GDM1 (cell line): Measurements from ENCODE around the gene MYBPHL.
"Not testable (repeated sequence)": the region's sequence is repeated elsewhere in the genome, so short reads cannot be mapped to it uniquely, and the experiment has no call there.

Source experiments
- DNase-seq: peaks from one replicate; lab custom pipeline; 2025; lab: John Stamatoyannopoulos, UW

Gene MYBPHL

DNA sequence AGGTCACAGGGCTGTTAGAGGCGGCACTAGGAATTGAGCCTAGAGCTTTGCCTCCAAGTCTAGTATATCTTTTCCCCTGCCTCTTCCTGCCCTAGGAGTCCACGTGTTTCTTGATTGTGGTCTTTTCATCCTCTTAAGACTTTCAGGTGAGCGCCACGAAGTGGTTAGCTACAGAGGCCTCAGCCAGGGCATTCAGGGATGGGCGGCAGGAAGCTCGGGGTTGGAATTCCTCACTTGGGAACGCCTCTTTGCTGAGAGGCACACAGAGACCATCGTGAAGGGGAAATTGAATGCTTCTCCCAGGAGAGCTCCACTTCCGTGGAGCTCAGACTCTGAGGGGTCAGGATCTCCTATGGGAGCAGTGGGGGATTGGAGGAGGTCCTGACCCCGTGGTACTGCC lies 820 bp downstream of the MYBPHL start:
- not testable (repeated sequence) for DNase-seq

DNA sequence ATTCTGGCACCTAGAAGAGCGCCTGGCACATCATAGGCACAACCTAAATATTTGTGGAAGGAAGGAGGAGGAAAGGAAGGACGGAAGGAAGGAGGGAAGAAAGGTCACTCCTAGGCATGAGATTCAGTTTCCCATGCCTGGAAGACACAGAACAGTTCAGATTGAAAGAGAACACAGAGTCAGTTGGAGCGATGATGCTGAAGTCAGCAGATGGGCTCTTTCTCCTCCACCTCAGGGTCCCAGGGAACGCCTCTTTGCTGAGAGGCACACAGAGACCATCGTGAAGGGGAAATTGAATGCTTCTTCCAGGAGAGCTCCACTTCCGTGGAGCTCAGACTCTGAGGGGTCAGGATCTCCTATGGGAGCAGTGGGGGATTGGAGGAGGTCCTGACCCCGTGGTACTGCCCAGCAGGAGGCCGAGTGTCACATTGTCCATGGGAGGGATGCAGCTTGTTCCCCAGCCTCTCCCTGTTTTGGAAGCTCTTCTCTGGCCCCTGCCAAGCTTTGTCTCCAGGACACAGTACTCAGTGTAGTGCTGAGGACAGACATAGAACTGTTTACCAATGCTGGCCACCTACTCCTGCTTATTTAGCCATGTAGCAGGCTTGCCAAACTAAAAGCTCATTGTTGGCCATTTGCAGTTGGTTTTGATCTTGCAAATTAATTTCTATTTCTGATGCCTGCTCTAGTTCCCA lies 2.4 kb downstream of the MYBPHL start:
- DNase-seq = no peak

DNA sequence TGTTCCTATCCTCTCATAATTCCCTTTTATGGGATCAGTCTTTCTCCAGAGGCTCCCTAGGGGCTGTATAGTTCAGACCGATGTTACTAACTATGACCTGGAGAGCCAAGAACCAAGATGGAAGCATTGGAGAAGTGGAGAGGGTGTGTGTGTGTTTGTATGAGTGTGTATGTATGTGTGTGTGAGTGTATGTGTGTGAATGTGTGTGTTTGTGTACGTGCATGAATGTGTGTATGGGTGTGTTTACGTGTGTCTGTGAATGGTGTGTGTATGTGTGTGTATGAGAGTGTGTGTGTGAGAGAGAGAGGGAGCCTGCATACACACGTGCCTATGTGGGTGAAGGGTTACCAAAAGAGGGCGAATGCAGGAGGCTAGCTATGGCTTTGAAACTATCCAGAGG lies 4.9 kb downstream of the MYBPHL start:
- no peak for DNase-seq

DNA sequence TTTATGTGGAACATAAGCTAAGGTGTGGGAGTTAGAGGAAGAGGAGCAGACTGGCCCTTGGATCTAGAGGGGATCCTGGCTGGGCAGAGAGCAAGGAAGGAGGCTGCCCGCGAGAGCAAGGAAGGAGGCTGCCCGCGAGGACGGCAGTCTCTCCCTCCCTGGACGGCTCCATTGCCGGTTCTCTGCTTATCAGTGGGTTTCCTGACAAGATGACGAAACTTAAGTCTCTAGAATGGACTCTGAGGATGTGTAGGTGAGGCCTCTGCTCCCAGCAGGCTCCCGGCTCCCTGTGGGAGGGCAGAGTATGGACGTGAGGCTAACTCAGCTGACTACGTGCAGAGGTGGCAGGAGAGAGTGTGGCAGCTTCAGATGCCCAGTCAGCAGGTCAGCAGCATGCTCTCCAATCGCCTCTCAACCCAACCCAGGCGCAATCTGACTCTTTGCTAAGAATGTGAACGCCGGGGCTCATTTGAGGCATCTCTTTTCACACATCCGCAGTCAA lies 6.1 kb downstream of the MYBPHL start:
- DNase-seq = no peak

DNA sequence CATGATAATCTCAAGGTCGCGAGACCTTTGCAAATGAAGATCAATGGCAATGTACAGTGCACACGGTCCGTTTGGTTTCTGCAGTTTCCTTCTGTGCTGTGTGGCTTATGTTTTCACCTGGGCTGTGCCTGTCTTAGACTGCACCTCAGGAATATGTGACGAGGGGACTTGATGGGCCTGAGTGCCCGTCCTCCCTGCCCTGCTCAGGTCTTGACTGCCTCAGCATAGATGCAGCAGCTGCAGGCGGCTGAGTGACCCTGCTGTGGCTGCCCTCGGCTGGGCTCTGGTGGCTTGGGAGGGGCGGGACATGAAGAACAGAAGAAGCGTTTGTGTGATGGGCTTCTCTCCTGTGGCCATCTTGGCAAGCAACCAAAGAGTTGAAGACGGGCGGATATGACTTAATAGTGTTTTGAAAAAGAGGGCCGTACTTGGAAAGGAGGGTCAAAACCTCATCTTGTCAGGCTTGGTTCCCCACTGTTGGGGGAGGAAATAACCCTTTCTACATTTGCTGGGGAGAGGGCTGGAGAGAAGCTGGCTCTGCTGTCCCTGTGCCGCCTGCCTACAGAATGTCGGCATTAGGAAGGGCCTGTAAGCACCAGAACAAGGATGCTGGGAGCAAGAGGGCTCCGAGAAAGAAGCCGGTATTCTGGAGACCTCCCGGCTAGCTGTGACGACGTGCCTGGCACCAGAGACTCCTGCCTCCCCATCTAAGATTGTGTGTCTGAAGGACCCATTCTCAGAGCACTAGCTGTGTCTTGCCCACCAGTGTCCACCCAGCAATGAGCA lies 7.1 kb downstream of the MYBPHL start:
- DNase-seq = no peak

DNA sequence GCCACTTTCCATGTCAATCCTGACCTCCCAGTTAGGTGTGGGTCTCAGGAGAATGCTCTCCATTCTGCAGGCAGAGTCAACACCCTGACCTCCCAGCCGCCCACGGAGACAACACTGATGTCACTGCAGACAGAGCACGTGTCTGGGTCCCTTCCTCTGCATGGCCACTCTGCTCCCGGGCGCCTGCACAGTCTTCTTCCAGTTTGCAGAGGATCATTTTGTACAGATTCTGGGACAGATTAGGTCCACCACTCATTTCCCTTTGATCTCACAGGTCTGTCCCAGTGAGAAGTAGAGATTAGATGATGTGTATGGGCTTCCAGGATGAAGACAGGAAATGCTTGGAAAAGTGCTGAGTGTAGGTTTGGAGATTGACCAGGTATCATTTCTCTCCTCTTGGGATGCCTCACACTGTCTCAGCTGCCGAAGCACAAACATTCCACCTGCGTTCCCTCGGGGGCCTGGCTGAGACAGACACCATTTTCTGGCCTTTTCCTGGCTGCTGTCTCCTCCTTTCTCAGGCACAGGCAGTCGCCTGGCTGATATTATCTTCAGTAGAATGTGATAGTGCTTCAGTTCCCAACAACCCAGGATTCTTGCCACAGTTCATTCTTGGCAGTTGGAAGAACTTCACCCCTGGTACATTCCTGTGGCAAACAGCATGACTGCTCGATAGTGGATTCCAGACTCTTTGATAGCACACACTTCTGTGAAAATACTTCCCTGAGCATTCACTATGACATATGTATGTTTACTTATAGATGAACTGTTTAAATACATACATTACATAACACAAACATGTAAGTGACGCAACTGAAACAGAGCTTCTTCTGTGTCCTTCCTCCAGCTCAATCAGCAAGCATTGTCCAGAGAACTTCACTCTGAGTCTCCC lies 7.9 kb downstream of the MYBPHL start:
- no peak for DNase-seq

DNA sequence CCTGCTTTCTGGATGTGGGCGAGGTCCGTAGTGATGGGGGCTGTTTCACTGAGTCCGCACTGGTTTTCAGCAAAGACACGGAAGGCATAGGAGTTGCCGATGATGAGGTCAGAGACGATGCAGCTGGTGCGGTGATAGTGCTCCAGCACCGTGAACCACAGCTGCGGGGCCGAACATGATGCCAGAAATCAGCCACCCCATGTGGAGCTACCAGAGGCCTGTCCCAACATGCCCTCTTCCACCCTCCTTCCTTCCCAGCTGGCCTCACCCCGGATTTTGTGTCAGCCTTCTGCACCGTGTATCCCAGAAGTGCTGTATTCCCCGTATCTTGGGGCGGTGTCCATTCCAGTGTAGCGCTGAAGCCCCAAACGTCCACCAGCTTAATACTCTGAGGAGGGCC lies 10.0 kb downstream of the MYBPHL start:
- no peak for DNase-seq

DNA sequence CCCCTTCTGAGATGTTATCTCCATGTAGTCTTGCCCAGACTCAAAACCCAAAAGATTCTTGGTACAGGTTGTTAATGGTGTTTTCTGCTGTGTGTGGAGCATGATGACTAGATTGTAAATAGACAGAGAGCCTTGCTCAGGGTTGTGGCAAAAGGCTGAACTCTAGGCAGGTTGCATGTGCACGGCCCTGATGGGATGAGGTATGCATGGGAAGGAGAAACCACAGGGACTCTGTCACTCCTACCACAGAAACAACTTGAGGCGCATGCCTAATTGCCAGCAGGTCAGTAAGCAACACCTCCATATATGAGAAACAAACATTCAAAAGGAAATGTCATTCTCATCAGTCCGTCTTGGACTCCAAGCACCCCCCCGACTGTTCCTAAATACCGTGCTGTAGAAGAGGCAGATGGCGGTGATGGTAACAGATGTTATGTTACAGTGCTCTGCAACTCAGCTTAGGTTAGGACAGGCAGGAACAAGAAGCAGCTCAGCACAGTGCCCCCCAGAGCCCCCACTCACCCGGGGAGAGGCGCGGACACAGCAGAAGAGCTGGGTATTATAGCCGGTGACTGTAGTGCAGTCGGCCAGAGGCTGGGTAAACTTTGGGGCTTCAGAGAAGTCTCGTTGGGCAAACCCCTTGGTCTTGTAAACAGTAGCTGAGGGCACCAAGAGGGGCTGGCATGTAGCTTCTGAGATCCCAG lies 10.9 kb downstream of the MYBPHL start:
- DNase-seq = no peak

DNA sequence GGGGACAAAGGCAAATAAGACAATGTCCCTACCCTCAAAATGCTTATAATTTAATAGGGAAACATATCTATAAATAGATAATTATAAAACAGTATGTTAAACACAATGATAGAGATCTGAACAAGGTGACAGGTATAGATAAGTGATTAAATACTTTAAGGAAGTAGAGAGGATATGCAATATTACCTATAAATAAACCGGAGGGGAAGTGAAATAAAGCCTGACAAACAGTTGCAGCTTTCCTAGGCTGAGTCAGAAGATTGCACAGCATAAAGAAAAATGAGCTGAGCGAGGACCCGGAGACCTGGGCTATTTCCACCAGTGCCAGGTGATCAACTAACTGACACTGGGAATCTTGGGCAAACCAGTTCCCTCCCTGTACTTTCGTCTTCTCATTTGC lies 12.3 kb downstream of the MYBPHL start:
- DNase-seq = no peak

DNA sequence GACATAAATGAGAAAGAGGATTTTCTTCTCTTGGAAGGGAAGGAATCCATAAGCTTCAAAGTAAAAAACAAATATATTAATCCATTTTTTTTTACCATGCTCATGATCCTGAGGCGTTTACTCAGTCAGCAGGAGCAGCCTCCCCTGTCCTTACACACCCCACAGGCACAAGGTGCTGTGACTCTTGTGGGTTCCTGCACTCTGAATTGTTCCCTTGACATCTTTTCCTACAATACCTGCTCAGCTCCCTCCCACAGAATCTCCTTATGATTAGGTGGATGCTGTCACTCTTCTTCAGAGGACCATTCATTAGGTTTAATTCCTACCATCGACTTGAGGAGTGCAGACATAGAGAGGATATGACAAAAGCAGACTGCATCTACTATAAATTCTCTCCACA lies 13.8 kb downstream of the MYBPHL start:
- DNase-seq = no peak

DNA sequence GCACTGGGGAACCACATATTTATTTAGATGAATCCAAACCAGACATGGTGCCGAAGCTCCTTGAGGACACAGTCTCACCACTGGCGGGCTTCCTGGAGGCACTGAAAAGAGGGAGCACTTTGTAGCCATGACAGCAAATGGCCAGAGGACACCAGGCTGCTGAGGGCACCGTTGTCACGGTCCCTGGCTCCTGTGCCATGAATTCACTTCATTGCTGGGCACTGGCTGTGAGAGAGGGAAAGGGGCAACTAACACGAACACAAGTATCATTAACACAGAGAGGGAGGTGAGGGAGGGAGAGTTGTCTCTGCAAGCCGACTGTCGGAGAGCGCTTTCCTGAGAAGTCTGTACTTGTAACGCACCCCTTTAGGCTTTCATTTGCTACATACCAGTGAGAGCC lies 14.4 kb downstream of the MYBPHL start:
- no peak for DNase-seq

DNA sequence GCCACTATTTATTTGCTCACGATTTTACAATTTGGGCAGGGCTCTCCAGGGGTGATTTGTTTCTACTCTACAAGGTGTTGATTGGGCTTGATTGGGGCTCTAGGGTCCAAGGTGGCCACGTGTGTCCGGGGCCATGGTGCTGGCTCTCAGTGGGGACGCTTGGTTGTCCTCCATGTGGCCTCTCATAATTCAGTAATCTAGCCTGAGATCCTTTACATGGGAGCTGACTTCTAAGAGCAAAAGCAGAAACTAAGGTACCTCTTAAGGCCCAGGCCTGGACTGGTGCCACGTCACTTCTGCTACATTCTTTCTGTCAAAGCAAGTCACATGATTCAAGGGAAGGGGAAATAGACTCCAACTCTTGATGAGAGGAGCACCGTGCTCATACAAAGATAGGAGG lies 15.8 kb downstream of the MYBPHL start:
- no peak for DNase-seq

DNA sequence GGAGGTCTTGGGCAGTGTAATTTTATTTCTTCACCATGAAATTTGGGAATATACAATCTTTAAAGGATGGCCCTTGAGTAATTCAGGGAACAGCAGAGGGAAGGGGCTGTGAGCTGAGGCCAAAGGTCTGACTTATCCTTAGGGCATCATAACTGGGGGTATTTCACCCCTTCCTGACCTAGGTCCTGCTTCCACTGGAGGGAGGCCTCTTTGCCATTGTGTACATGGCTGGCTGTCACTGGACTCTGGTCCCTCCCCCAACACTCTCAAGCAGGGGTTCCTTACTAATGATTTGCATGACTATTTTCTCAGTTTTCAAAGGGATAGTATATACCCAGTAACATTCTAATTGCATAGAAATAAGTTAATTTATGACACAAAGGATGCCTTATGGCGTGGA lies 16.7 kb downstream of the MYBPHL start:
- no peak for DNase-seq

DNA sequence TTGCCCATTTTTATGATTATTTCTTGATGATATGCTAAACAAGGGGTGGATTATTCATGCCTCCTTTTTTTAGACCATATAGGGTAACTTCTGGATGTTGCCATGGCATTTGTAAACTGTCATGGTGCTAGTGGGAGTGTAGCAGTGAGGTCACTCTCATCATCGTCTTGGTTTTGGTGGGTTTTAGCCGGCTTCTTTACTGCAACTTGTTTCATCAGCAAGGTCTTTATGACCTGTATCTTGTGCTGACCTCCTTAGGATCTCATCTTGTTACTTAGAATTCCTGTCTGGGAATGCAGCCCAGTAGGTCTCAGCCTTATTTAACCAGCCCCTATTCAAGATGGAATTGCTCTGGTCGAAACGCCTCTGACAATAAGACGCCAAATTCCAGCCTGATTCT lies 20.0 kb downstream of the MYBPHL start:
- not testable (repeated sequence) for DNase-seq

DNA sequence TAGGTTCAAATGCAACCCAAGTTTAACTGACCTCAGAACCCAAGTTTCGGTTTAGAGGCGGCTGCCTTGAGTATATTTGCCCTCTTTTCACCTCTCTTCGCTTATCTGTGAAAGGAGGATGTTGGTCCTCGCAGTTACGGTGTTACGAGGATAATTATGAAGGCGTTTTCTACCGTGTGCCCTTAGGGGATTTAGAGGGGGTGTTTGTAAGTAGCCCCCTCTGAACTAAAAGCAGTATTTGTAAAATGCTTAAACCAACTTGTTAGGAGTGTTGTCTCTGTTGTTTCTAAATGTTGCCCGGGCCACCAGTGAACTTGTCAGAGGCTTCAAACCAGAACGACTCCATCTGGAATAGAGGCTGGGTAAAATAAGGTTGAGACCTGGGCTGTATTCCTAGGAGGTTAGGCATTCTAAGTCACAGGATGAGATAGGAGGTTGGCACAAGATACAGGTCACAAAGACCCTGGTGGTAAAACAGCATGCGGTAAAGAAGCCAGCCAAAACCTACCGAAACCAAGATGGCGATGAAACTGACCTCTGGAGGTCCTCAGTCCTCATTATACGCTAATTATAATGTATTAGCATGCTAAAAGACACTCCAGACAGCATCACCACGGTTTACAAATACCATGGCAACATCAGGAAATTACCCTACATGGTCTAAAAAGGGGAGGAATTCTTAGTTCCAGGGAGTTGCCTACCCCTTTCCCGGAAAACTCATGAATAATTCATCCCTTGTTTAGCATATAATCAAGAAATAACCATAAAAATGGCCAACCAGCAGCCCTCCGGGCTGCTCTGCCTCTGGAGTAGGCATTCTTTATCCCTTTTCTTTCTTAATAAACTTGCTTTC lies 22.8 kb downstream of the MYBPHL start:
- no peak for DNase-seq

DNA sequence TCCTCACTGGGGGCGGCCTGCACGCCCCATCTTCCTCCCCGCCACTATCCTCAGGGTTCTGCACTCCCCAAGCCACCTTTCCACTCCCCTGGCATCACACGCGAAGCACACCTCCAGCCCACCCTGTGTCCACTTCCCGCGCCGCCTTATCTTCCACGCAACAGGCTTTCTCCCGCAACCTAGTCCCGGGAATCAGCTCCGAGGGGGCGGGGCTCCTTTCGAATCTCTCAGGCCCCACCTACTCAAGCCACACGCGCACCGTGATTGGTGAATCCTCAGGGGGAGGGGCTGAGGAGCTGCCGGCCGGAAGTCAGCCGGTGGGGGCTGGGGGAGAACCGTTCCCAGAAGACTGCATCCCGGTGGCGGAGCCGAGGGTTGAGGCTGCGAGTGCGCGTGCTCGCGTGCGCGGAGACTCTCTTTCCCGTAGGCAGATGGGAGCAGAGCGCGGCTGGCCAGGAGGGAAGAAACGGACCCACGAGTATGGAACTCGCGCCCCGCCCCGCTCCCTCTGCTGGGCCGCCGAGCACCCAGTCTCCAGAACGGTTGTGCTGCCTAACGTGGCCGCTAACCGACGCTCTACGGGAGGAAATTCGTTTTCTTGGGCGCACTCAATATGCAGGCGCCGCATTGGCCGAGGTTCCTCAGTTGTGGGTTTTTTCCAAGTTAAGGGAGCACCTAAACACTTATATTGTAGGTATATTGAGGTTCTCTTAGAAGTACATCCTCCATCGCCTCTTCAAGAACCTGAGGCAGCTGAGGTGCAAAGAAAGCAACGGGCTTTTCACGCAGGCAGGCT lies 23.7 kb downstream of the MYBPHL start, which contains the start of gene PSRC1:
Gene PSRC1 (minus strand): TSS at position 194 of the 796 bp plus-strand sequence.
- peak; percentile 50 for DNase-seq

DNA sequence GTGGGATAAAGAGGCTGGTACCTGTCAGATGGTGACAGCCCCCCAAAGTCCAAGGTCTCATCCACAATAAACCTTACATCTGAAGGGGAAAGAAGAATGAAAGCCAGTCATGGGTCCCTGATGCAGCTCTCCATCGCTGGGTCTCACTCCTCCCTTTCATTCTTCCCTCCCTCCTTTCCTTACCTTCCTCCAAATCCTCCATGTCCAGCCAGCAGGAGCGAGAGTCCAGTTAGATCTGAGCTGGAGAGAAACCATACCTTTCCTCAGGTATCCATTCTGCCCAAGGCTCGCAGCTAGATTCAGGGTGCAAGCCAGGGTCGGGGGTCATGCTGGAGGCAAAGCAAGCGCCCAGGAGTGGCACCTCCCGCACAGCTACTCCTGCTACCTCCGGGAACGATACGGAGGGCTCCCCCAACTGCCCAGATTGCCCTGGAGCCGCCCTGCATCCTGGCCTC lies 24.3 kb downstream of the MYBPHL start:
- DNase-seq = no peak

DNA sequence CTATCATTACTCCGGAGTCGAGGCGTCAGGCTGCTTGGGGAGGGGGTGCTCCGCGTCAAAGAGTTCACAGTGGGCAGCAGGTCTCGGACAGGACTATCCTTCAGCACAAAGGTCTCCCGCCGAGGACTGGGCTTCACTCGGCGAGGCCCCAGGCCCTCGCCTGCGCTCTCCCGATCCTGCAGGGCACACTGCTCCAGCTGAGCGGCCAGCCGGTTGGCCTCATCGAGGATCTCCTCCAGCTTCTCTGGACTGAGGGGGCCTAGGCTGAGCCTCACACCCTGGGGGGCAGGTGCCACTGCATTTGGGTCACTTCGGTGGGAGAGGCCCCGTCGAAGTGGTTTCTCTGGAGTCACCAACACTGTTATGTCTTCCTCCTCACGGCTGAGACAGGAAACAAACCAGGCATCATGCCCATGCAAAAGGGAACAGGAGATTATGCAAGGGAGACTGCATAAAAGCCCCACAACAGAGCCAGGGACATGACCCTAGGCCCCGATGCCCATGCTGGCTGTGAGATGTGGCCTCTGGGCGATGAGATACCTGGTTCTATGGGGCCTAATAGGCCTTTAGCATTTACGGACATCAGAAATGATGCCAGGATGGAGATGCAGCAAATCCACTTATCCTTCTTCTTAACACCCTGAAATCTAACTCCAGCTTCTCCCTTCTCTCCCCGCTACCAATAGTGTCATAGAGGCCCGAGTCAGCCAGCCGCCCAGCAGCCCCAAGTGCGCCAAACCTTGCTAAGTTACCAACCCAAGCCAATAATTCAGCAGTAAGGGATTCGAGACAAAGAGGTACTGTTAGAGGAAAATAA lies 24.9 kb downstream of the MYBPHL start:
- peak; percentile 13 for DNase-seq

DNA sequence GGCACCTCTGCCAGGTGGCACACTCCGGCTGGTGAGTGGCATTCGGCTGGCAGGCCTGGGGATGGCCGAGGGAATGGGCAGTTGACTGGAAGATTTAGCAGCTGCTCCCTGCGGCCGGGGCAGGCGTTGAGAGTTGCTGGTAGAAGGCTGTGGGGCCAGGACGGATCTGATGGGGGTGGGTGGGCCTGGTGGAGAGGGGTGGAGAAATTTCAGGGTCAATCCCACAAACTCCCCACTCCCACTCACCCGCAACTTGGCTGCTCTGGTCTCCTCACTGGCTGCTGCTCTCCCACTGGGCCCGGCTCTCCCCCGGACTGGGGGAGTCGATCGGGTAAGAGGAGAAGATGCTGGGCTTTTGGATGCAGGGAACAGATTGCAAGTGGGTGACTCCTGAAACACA lies 25.9 kb downstream of the MYBPHL start:
- DNase-seq = no peak
